HG02885 (cell line): Measurements from ENCODE around the gene PRDX3.

Source experiments
- ATAC-seq: cut with Tn5 transposase; IDR thresholded peaks from one replicate; pipeline ENCODE4 v1.9.1; 2021; ENCODE audit warnings: mild to moderate bottlenecking; ENCODE audit not compliant: unreplicated experiment, poor library complexity

PRDX3 gene

DNA sequence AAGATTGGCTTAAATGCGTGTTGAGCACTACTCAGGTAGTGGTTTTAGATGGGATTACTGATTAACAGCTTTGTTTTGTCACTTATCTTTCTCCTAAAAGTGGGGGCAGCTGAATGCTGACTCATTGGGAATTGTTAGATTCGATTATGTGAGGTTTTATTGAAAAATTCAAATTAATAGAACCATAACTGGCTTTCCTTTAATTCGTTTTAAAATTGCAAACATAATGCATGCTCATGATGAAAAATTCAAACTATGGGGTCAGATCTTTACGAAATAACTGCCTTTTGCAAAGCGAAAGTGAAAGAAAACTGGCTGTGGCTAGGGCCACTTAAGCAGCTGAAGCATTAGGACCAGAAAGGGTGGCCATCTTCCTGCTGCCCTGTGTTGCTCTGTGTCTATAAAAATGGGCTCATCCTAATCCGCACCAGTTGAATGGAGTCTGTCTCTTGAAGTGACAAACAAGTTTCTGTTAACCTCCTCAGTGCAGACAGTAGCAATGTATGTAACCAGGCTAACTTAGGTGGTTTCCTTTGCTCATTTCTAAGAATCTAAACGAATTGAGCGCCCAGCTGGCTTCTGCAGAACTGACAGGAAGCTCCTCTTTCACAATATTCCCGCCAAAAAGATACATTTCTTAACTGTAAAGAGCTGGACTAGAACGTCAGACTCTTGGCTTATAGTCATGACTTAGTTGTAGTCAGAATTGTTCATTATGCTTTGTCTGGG is 46.9 kb downstream of the PRDX3 start:
- ATAC-seq, result no peak

DNA sequence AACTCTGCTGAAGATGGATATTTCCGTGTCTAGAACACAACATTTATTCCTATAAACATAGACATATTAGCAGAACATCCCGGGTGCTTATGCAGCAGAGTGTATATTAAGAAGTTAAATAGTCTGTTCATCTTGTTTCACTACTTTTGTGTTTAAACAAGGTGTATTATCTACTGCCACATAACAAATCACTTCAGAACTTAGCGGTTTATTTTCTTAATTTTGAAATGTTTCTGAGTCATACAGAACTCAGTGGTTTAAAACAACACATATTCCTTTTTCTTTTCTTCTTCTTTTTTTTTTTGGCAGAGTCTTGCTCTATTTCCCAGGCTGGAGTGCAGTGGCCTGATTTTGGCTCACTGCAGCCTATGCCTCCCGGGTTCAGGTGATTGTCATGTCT is 48.9 kb downstream of the PRDX3 start:
- ATAC-seq, result no peak

DNA sequence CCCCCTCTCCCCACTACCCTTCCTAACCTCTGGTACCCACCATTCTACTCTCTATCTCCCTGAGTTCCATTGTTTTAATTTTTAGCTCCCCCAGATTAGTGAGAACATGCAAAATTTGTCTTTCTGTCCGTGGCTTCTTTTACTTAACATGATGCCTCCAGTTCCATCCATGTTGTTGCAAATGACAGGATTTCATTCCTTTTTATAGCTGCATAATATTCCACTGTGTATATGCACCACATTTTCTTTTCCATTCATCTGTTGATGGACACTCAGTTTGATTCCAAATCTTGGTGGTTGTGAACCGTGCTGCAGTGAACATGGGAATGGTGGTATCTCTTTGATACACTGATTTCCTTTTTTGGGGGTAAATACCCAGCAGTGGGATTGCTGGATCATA is 52.7 kb downstream of the PRDX3 start:
- ATAC-seq, result no peak

DNA sequence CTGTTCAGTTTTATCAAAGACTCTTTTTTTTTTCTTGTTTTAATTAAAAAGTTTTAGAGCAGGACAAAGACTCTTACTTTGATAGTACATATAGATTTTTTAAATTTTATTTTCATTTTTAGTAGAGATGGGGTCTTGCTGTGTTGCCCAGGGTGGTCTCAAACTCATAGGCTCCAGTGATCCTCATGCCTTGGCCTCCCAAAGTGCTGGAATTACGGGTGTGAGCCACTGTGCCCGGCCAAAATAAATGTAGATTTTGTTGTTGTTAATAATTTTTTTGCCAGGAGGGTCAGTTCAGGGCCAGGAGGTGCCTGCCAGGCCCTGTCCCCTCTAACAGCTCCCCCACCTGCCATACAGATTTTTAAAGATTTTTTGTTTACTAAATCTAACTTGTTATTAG is 57.7 kb downstream of the PRDX3 start:
- ATAC-seq, result no peak

DNA sequence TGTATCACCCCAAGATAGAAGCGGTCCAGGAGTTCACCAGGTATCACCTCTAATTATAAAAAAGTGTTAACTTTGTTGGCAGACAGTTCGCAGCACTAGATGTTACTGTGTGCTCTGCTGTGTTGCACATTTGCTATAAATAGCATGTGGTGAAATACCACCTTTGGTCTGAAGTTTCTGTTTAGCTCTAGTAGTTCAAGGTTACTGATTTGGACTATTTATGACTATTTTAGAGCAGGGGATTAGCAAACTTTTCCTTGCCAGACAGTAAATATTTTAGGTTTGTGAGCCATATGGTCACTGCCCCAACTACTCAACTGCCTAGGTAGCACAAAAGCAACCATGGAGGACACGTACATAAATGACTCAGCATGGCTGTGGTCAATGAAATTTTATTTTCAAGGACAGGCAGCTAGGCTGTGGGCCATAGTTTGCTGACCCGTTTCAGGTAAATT is 58.2 kb downstream of the PRDX3 start:
- ATAC-seq, result peak; percentile 92

DNA sequence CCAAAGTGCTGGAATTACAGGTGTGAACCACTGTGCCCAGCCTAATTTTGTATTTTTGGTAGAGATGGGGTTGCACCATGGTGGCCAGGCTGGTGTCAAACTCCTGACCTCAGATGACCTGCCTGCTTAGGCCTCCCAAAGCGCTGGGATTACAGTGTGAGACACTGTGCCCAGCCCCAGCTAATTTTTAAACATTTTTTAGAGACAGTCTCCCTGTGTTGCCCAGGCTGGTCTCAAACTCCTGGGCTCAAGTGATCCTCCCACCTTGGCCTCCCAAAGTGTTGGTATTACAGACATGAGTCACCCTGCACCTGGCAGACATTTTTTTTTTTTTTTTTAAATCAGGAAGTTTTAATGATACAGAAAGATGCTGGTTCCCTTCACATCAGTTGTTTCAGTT is 59.2 kb downstream of the PRDX3 start:
- ATAC-seq, result no peak

DNA sequence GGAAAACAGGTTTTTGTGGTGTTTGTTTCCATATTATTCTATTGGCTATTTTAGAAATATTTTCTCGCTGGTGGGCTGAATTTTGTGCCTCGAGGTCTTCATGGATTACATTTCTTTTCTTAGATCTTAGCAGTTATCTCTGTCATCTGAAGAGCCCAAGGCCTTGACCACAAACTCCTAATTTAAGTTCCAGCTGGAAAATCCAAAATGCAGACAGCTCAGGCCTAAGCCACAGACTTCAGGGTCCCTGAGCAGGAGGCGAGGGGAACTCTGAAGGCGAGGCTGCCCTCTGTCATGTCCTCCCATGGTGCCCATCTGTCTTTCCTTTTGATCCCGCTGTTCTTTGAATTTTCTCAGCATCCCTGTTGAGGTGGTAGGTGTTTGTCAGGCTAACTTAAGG is 60.4 kb downstream of the PRDX3 start:
- no peak for ATAC-seq
